Activated effector memory CD4-positive, alpha-beta T cell treated with Interleukin-2 at 50 U/mL for 16 hours (primary cell): ENCODE results near the gene CAPZB.

Source experiments
- DNase-seq: peaks from one replicate; pipeline ENCODE4 v3.0.0-alpha.2; 2020

The CAPZB gene

GRCh38 chr1:19381261-19381660 is 104.1 kb downstream of the CAPZB start:
- no peak for DNase-seq

- DNase-seq = no peak
These were observed 107.3 kb downstream of the CAPZB start for GRCh38 chr1:19377812-19378718.

- DNase-seq = no peak
These were observed 108.6 kb downstream of the CAPZB start for GRCh38 chr1:19376428-19377372.

- no peak for DNase-seq
These were observed 109.5 kb downstream of the CAPZB start for GRCh38 chr1:19375631-19376400.

DNA sequence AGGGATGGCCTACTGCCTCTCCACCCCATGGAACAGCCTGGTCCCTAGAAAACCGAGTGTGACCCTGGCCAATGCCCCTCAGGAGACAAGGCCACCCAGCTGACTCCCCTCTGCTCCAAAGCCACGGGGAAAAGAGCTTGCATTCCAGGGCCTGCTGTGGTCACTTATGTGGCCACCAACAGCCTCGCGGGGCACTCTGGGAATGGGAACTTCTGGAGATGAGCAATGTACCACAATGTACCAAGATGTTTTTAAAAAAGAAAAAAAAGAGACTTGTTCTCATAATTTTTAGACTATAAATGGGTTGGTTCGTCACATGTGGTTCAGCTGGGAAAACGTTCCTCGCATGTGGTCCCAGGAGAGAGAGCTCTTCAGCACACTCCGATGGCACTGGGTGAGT is 110.4 kb downstream of the CAPZB start:
- DNase-seq = no peak

- DNase-seq = no peak
These were observed 111.1 kb downstream of the CAPZB start for GRCh38 chr1:19374083-19374801.

DNA sequence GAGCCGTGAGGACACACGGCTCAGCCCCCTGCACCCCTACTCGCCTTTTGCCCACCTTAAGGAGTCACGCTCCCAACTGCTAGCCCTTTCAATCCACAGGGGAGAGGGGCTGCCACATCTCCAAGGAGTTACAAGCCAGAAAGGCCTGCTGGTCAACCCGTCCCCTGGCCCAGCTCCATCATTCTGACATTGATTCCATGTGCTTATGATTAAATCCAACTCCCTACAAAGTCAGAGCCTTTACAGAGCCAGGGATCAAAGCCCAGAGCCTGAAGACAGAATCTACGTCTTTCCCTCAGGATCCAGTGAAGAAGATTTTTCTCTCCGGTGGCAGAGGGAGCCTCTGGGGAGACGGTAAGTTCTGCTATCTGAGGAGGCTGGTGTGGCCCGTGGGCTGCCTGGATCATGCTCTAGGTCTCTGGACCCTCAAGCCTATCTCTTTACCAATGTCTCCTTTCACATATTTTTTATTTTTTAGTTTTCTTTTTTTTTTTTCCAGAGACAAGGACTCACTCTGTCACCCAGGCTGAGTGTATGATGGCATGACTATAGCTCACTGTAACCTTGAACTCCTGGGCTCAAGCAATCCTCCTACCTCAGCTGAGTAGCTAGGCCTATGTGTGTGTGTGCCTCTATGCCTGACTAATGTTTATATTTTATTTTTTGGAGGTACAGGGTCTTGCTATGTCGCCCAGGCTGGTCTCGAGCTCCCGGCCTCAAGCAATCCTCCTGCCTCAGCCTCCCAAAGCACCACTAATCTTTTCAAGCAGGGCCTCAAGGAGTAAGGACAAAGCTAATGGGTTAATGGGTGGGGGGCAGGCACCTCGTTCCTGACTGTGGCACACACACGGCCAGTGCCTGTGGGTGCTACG is 111.9 kb downstream of the CAPZB start:
- DNase-seq = no peak

DNA sequence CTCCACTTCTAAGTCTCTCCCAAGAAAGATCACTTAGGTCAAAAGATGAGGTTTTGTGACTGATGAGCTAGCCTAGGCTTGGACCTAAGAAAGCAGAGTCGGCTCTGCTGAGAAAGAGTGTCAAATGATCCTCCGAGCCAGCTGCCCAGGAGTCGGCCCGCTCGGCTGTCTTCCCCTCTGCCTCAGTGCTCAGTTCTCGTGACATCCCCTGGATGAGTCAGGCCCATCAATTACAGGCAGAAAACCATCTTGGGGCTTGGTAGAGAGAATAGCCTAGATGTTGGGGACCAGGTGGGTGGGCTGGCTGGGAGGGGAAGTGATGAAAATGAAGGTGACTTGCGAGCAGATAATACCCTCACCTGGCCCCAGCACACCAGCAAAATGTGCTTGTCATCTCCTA is 112.7 kb downstream of the CAPZB start:
- no peak for DNase-seq

- DNase-seq = no peak
These were observed 113.2 kb downstream of the CAPZB start for GRCh38 chr1:19372136-19372514.

GRCh38 chr1:19371226-19372135 is 113.9 kb downstream of the CAPZB start:
- DNase-seq = no peak

GRCh38 chr1:19370453-19371170 is 114.7 kb downstream of the CAPZB start:
- DNase-seq = no peak

GRCh38 chr1:19369396-19370090 is 115.8 kb downstream of the CAPZB start:
- no peak for DNase-seq

DNA sequence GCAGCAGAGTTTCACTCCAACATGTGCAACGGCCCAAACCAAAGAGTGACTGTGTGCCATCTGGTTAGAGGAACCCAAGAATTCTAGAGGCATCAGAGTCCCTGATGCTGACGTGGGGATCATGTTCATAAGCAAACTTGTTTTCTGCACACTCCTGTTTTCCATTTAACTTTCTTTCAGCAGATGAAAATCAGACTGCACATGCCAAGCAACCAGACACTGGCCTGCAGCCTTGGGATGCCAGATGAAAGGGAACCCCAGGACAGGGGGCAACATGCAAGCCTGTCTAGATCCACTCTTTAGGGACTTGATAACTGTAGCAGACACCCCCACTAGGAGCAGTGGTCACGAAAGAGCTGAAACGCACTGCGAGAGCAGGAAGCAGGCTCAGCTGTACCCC is 116.4 kb downstream of the CAPZB start:
- no peak for DNase-seq

GRCh38 chr1:19368050-19368449 is 117.3 kb downstream of the CAPZB start:
- DNase-seq = no peak

DNA sequence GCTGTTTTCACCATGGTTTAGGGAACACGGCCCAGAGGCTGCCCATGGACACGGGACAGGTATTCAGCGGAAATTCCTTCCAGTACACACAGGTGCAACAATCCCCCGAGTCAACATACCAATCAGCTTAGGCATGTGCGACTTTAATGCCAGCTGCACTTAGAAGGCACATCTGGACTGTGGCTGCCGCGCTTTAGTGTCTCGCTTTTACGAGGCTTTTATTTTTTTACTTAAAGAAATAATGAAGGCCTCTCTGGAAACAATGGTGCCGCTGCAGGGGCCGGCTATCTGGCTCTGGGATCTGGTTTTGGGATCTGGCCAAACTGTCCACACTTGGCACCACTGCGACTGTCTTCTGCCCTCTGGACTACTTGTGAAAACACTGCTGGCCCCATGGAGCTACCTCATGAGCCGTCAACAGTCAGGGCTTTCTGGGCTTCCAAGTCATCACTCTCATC is 117.7 kb downstream of the CAPZB start:
- no peak for DNase-seq

DNA sequence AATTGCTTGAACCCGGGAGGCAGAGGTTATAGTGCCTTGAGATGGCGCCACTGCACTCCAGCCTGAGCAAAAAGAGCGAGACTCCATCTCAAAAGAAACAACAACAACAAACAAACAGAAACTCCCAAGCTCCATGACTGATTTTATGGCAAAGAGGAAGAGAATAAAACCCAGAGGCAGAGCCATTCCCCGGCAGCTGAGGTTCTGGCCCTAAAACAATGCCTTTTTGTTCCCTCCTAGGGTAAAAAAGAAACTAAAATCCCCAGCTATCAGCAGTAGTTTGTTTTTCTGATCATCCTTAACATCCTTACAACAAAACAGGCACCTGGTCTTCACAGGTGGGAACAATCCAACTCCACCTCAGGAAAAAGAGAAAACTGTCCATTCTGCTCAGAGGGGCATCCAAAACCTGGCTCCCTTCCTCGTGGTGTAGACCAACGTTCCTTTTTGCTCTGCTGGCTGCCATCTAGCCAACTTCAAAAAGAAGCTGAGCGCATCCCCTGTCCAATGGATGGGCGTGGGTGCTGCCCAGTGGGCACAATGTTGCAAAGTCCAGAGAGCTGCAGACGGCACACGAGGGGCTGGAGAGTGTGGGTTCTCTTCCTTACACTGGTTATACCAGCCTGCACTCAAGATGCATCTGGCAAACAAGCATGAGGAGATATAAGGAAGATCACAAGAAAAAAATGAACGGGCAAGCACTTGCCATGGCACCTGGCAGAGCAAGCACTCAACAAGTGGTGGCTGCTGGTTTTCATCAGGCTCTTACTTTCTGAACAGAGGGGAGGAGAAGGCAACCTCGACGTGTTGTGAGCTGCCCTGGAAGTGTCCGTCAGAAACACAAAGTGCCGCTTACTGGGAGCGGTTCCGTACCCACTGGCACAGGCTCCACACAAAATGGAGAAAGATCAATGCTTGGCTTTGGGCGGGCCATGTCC is 118.5 kb downstream of the CAPZB start:
- no peak for DNase-seq

GRCh38 chr1:19365721-19366120 is 119.6 kb downstream of the CAPZB start:
- DNase-seq = no peak
